Measurements from ENCODE around the gene SRGAP1.
"Not testable (repeated sequence)": the region's sequence is repeated elsewhere in the genome, so short reads cannot be mapped to it uniquely, and the experiment has no call there.

SRGAP1 gene

DNA sequence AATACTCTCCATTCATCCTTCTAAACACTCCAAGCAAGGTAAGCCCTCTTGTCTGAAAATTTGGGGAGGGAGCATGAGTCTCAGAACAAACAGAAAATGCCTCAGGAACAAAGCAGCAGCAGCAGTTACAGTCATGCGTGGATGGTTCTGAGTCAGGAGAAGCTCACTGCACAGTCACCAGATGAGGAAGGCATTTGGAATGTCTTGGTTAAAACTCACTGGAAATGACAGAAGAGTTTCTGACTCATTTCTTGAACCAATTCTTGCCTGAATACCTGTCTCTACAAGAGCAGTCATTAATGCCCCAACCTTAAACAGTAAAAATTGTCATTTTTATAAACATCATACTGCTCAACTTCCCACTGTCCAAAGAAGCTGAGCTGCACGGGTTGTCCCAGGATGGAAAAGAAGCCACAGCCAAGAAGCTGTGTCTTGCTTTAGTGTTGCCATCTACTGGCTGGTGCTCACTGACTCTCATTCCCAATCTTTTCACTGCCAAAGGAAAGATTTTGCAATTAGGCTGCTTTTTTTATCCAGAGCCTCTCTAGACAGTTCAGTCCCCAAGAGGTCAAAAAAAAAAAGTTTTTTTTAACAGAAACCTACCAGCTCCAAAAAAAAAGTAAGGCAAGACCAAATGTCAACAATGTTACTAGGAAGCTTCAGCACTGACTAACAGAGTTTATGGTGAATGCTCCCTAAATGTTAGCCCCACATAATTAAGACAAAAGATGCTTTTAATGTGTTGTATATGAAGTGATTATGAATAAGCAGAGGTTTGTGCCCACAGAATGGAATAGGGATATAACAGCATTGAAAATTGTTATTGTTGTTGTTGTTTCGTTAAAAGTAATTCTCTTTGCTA is 337.2 kb downstream of the SRGAP1 start:
- DNase-seq = no peak

DNA sequence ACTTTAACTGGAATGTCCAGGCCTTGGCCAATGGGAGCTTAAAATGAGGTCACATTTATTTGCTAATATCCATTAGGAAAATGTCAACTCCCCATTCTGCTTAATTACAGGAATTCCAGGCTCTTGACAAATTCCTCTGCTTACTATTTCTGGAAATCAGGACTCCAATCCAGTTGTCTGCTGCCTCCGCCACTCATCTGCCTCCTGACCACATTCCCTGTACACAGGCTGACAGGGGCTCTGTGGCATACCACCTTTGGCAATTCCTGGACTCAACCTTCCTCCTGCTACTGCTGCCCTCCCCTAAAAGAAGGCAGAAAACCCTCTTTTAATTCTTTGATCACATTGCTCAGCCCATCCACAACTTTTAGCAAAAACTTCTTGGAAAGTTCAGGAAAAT is 339.7 kb downstream of the SRGAP1 start:
- DNase-seq = no peak

DNA sequence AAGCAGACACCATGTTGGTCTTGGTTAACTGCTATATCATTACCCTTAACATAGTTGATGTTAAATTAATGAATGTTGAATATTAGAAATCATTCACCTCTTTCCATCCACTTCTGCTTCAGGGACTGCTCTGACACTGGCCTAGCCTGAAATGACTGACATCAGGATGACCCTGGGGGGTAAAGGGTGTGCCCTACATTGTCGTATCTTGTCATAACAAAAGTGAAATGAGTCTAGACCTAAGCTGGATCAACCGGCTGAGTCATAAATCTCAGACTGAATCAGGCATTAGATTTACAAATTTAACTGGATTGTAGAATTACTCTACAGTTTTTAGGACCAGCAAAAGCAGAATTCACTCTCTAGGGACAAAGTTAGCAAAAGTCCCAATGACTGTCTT is 342.3 kb downstream of the SRGAP1 start:
- DNase-seq = no peak

DNA sequence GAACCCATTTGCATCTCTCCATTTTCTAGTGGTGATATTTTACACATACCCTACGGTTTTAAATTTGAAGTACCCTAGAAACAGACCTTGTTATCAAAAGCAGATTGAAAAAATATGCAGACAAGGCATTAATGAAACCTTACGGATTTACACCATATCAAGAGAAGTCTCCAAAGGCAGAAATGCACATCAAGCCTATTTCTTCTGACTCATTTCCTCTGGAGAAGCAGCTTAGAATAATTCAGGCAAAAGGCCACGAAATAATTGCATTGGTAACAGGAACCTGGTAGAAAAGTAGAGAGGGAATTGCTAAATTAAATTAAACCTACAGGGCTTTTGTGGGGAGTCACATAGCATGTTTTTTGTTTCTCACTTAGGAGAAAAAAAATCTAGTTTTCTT is 342.9 kb downstream of the SRGAP1 start:
- DNase-seq = no peak

DNA sequence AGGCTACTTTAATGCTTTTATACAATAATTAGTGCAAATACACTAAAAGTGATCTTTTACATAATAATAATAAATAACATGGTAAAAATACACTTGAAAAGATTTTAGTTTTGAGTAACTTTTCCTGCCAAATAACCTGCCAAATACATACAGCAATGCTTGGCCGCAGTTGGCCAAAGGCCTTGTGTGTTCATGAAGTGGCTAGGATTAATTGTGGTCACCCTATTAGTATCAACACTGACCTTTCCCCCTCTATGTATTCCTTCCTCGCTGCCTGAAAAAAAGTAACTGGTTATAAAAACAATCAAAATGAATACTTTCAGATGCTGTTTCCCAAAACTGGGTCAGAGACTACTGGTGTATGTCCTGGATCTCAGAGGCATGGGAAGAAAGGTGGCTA is 343.3 kb downstream of the SRGAP1 start:
- no peak for DNase-seq

DNA sequence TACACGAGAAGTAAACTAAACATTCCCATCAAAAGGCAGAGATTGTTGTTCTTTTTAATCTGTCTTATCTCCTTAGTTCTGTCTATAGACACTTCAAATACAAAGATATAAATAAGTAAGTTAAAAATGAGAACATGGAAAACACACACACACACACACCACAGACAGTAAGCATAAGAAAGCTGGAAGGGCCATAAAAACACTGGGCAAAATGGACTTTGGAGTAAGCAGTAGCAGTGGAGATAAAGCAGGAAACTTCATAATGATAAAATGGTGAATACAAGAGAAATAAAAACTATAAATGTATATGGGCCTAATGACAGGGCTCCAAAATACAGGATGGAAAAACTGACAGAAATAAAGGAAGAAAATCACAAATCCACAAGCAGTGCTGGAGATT is 345.0 kb downstream of the SRGAP1 start:
- DNase-seq = no peak

DNA sequence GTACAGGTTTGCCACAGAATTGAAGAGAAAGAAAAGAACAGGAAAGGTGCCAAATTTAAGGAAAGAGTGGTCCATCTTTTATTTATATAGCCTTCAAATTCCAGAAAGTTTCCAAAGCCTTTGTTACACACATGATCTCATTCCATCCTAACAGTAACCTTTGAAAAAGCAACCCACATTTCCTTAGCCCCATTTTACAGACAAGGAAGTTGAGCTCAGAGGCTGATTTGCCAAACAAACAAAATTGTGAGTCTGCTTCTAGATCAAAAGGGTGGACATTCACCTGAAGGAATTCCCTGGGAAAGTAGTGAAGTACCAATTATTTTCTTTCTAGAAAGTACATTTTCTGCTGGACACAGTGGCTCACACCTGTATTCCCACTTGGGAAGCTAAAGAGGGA is 345.6 kb downstream of the SRGAP1 start:
- no peak for DNase-seq

DNA sequence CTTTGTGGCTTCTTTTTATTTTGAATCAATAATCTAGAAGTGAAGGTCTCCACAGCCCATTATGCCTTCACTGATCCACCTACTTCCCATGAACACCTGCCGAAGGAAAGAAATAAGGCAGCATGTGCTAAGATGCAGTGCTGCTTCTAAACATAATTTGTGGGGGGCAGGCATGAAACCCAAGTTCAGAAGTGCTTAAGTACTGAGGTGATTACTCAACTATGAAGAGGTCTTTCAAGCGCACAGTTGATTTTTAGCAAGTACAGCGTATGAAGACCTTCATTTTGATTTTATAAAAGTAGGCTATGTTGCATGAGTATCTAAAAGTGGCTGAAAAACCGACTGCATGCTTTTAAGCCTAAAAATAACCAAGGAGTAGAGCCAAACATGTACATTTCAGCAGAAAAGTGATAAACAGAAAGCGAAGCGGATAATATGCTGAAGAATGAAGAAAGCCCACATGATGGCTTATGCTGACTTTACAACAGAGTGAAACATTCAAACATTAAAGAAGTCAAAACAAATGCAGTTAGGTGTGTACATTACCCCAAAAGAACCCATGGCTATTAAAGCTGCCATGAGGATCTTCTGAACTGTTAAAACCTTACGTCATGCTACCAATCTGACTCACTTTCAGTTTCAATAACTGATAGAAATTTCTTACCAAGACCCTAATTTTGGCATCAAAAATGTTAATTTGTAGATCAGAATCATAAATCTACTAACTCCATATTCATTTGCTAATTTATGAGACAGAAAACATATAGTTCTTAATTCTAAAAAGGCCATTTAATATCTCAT is 348.3 kb downstream of the SRGAP1 start:
- no peak for DNase-seq

DNA sequence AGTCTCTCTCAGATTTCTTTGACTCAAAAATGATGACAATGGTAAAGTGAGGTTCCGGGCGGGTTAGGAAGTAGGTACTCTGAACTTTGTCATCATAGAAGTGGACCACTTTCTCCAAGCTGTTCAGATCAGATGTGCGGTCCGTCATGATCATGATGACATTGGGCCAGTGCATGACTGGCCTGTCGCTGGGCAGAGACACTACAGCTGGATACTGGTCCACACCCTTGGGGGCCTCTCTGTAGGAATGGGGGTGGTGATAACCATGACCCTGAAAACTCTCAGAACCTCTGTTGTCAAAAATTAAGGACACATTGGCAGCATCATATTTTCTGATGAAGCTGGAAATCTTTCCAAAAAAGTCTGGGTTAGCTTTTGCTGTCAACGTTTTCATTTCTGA is 349.4 kb downstream of the SRGAP1 start:
- no peak for DNase-seq

DNA sequence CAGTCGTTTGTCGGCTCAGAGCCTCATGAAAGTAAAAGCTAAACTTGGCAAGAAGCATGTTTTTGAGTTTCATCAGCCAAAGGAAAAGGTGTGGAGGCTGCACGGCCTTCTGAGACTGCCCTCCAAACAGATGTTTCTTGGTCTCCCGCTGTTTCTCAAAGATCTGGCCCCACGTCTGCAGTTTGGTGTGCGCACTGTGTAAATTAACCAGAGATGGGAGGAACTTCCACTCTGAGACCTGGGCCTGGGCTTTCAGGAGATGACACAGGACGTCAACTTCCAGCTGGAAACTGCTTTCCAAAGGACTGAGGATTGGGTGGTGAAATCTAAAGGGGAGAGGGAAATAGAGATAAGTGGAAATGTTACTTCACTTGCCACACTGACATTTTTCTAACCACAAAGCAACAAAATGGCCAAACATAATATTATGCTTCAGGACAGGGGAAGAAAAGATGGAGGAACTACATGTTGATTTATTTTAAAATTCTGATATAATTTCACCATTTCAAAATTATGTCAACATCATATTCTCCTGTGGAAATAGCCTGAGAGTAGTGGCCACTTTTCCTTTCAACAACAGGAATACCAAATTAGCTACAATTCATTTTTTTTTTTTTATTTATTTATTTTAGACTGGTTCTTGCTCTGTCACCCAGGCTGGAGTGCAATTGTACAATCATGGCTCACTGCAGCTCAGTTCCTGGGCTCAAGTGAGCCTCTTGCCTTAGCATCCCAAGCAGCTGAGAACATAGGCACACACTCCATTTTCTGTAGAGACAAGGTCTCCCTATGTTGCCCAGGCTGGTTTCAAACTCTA is 350.0 kb downstream of the SRGAP1 start:
- DNase-seq = no peak

DNA sequence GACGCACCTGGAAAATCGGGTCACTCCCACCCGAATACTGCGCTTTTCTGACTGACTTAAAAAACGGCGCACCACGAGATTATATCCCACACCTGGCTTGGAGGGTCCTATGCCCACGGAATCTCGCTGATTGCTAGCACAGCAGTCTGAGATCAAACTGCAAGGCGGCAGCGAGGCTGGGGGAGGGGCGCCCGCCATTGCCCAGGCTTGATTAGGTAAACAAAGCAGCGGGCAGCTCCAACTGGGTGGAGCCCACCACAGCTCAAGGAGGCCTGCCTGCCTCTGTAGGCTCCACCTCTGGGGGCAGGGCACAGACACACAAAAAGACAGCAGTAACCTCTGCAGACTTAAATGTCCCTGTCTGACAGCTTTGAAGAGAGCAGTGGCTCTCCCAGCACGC is 351.3 kb downstream of the SRGAP1 start:
- not testable (repeated sequence) for DNase-seq

DNA sequence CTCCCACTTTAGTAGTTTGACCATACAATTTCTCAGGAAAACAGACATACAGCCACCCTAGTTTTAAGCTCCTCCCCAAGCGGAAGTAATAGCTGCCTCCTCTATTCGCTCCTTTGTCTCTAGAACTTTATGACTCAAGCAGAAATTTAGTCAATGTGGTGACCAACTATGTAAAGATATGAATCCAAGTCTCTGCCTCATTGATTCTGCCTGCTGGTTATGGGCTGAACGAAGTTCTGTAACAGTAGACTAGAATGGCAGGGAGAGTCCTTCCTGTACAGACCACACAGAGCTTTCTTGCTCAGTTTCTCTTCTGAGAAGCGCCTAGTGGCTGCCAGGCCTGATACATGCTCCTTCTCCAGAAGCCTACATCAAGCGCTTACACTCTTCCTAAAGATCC is 358.5 kb downstream of the SRGAP1 start:
- no peak for DNase-seq

DNA sequence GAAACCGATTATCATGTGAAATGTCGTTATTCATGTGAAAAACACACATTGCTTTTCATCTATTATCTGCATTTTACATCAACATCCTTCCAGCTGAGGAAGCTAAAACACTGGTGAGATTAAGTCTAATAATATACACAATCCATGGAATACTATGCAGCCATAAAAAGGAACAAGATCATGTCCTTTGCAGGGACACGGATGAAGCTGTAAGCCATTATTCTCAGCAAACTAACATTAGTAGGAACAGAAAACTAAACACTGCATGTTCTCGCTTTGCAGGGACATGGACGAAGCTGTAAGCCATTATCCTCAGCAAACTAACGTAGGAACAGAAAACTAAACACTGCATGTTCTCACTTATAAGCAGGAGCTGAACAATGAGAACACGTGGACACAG is 359.3 kb downstream of the SRGAP1 start:
- no peak for DNase-seq

DNA sequence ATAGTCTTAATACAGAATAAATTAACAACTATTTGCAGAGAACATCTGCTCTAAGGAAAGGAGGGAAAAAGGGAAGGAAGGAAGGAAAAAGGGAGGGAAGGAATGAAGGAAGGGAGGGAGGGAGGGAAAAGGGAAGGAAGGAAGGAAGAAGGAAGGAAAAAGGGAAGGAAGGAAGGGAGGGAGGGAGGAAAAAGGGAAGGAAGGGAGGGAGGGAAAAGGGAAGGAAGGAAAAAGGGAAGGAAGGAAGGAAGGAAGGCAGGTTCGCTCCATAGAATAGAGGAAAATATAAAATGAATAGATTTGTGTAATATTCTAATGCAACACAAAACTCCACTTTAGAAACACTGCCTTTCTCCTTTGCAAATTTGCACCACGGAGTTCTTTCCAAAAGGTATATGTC is 361.0 kb downstream of the SRGAP1 start:
- no peak for DNase-seq

DNA sequence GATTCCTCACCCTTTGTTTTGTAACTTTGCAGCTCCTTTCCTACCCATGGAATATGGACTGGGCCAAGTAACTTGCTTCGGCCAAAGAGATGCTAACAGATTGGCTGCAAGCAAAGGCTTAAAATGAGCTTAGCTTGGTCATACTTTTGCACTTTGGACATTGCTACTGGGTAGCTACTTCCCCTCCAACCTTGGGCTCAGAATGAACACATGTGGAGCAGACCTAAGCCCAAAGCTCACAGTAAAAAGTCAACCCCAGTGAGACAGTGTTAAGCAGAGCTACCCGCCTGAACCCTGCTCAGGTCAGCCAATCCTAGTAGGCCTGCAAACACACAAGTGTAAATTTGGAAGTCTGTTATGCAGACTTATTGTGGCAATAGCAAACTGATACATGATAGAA is 363.0 kb downstream of the SRGAP1 start:
- DNase-seq = no peak

Data from NCI-H1436 treated with DMSO at 0.1 percent for 48 hours (cell line).